Breast epithelium (tissue), 3 donors: Measurements from ENCODE around the gene PRKN.

Source experiments
- POLR2A ChIP-seq: fragments of 450-650 bp; IDR thresholded peaks from one replicate; pipeline ENCODE4 v1.6.1; 2016; ENCODE audit warnings: antibody characterized with exemption, mild to moderate bottlenecking, moderate library complexity
- POLR2AphosphoS5 ChIP-seq, 3 donors: sonication (generic); formaldehyde crosslinking; IDR thresholded peaks; one replicate each; pipeline ENCODE4 v1.6.1; 2017; ENCODE audit warnings: antibody characterized with exemption in 3 of 3
- TF ChIP-seq, protein P1 (sequence below), 3 donors: fragments of 450-650 bp; IDR thresholded peaks; one replicate each; pipeline ENCODE4 v1.5.1; 2016 to 2017; ENCODE audit warnings: antibody characterized with exemption in 3 of 3, mild to moderate bottlenecking in 3 of 3, moderate library complexity in 3 of 3

- TF ChIP-seq, protein P1, sequence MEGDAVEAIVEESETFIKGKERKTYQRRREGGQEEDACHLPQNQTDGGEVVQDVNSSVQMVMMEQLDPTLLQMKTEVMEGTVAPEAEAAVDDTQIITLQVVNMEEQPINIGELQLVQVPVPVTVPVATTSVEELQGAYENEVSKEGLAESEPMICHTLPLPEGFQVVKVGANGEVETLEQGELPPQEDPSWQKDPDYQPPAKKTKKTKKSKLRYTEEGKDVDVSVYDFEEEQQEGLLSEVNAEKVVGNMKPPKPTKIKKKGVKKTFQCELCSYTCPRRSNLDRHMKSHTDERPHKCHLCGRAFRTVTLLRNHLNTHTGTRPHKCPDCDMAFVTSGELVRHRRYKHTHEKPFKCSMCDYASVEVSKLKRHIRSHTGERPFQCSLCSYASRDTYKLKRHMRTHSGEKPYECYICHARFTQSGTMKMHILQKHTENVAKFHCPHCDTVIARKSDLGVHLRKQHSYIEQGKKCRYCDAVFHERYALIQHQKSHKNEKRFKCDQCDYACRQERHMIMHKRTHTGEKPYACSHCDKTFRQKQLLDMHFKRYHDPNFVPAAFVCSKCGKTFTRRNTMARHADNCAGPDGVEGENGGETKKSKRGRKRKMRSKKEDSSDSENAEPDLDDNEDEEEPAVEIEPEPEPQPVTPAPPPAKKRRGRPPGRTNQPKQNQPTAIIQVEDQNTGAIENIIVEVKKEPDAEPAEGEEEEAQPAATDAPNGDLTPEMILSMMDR (IDR thresholded peaks at IDR 0.05), result no peak
- TF ChIP-seq POLR2AphosphoS5 (IDR thresholded peaks at IDR 0.05), result no peak
- TF ChIP-seq POLR2A, result no peak
Measured at GRCh38 chr6:162680367-162680766, 47.2 kb downstream of the PRKN start.
